GM10847 (cell line): ENCODE measurements around the gene MVB12B.

Experiments used
- POLR2A ChIP-seq: IDR thresholded peaks from 2 replicates; pipeline ENCODE4 v1.6.1; 2011; ENCODE audit not compliant: insufficient read length; ENCODE audit errors: extremely low read depth

MVB12B gene

GRCh38 chr9:126532489-126532888 lies 205.9 kb downstream of the MVB12B start:
- TF ChIP-seq POLR2A, result no peak

DNA sequence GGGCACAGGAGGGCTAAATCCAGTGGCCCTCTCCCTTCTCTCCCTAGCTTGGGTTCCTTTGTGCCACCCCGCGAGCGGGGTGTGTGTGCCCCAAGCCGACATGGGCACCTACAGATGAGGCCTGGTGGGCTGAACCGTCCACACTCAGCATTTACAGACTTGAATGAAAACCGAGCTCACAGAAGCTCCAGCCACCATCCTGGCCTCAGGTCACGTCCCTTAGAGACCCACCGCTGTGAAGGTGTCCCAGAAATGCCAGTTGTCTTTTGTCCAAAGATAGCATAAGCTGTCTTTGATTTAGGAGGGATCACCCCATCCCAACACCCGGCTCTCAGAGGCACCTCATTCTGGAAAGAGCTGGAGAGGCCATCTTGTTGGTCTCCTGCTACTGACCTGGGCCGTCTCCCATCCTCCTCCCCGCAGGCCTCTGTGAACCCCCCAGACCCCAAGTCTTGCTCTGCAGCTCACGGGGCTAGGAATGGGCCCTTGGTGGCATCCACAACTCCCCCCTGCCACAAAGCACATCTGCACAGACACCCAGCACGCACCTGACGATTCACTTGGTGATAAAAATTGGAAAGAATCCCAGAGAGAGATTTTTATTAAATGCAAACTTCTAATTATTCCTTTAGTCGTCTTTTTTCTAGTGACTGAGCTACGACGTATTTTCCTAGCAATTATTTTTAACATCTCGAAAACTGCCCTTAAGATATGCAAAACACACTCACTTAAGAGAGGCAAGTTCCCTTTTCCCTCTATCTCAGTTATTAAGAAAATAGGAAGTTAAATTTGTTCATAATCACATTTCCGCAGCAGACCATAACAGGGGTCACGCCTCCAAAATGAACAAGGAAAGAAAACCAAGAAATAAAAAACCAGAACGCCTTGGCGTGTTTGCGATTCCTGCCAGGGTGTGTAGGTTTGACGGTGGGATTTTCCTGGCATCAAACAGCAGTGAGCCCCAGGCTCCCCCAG lies 206.6 kb downstream of the MVB12B start:
- no peak for TF ChIP-seq POLR2A

DNA sequence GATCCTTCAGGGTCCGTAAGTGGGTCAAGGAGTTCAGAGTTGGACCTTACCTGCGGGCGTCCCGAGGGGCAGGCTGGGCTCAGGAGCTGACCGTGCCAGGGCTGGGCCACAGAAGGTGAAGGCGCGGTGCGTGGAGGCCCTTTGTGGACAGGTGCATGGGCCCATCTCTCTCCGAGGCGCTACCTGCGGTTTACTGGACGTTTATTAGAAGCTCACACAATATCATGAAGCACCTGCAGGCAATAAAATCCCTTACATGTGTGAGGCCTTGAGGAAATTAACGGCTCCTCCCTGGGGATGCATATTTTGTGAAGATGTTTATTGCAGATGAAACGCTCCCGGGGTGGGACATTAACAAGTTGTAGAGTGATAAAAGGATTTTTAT lies 207.3 kb downstream of the MVB12B start:
- TF ChIP-seq POLR2A, result no peak

- no peak for TF ChIP-seq POLR2A
Measured at GRCh38 chr9:126534431-126535186, 208.0 kb downstream of the MVB12B start.

DNA sequence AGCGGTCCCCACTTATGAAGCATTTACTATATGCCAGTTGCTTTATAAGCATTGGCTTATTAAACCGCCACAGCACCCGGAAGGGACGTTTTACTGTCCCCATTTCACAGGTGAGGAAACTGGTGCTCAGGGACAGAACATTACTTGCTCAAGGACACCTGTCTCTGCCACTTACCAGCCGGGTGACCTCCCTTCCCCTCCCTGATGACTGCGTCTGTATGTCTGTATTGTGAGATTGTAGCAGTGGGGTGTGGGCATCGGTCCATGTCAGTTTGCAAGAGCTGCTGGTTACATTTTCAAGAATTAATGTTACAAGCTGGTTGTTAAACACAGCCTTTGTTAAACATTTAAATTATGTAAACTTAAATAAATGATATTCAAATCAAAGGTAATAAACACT lies 209.5 kb downstream of the MVB12B start:
- TF ChIP-seq POLR2A, result no peak

- TF ChIP-seq POLR2A, result no peak
Measured at GRCh38 chr9:126536841-126537465, 210.3 kb downstream of the MVB12B start.

DNA sequence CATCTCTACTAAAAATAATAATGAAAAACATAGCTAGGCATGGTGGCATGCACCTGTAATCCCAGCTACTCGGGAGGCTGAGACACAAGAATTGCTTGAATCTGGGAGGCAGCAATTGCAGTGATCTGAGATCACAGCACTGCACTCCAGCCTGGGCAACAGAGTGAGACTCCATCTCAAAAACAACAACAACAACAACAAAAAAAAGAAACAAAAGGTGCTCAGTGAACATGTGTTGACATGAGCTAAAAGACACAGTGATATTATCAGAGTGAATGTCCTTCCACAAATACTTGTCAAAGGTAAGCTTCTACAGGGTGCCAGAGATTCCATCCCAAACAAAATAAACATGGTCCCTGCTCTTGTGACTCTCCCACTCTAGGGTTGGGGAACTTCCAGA lies 211.9 kb downstream of the MVB12B start:
- TF ChIP-seq POLR2A, result no peak

DNA sequence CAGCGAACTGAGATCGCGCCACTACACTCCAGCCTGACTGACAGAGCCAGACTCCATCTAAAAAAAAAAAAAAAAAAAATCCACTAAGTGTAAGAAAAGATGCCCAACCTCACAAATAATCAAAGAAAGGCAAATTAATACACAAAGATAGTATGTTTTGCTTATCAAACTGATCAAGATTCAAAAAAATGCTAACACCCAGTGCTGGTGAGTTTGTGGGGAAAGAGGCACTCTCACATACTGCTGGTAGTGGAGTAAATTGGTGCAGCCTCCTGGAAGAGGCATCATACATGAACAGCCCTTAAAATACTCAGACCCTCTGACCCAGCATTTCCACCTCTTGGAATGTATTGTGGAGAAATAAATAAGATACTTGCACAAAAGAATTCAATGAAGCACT lies 216.9 kb downstream of the MVB12B start:
- TF ChIP-seq POLR2A, result no peak

DNA sequence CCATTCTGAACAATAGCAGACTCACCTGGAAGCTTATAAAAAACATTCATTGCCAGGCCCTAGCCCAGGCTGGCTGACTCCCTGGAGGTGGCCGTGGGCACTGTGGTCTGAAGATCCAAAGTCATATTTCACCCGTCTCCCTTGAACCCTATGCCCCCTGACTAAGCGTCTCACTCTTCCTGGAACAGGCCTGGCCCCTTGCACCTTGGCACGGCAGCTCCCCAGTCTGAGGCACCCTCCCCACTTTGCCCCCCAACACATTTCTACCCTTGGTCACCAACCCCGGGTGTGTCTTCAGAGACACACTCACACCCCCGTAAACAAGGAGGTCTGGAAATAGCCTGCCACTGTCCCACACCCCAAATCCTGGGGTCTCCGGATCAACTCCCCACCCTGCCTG lies 218.5 kb downstream of the MVB12B start:
- no peak for TF ChIP-seq POLR2A

GRCh38 chr9:126546036-126546435 lies 219.4 kb downstream of the MVB12B start:
- TF ChIP-seq POLR2A, result no peak

GRCh38 chr9:126548312-126548711 lies 221.7 kb downstream of the MVB12B start:
- TF ChIP-seq POLR2A, result no peak

DNA sequence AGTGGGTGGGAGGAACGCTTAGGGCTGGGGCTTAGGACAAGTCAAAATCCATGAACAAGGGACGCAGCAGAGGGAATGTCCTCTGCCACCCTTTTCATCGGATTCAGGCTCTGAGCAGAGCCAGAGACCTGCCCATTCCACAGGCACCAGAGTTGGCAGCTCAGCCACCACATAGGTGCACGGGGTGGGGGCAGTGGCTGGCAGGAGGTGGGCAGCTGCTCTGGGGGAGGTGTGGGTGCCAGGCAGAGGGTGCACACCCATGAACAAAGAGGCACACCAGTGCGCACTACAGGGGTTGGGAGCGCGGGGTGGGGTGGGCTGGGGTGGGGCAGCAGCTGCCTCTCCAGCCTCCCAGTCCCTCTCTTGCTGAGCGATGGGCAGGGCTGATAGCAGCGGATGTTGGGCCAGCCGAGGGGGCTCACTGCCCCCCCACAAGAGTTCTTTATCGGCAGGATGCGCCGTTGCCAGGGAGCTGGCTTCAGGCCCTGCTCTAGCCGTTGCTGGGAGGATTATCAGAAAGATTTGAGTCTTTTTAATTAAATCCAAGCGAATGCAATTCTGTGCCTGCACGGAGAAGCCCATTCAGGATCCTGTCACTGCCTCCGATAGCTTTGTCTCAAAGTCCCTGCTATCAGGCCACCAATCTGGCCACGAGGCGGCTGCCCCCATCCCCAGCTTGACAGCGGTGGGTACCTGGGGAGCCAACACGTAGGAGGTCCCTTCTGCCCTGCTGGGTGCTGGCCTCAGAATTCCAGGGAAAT lies 222.8 kb downstream of the MVB12B start:
- no peak for TF ChIP-seq POLR2A

GRCh38 chr9:126550891-126551351 lies 224.3 kb downstream of the MVB12B start:
- TF ChIP-seq POLR2A, result no peak

GRCh38 chr9:126551812-126552211 lies 225.2 kb downstream of the MVB12B start:
- no peak for TF ChIP-seq POLR2A

GRCh38 chr9:126554292-126554691 lies 227.7 kb downstream of the MVB12B start:
- no peak for TF ChIP-seq POLR2A
